Cerebellar cortex (tissue), 1 donor: ENCODE data around the gene CHD9NB.
"Not testable (repeated sequence)": the region's sequence is repeated elsewhere in the genome, so short reads cannot be mapped to it uniquely, and the experiment has no call there.

Experiments used
- DNase-seq: peaks from one replicate; pipeline ENCODE4 v3.0.0-alpha.2; 2015; ENCODE audit warnings: low spot score

CHD9NB gene

GRCh38 chr16:53083119-53083518, 30.4 kb upstream of the CHD9NB start:
- DNase-seq = no peak

- DNase-seq = no peak
Measured at GRCh38 chr16:53082509-53082908, 29.8 kb upstream of the CHD9NB start.

- DNase-seq = no peak
Measured at GRCh38 chr16:53081686-53082407, 29.1 kb upstream of the CHD9NB start.

GRCh38 chr16:53081032-53081424, 28.3 kb upstream of the CHD9NB start:
- DNase-seq = no peak

GRCh38 chr16:53080345-53081031, 27.8 kb upstream of the CHD9NB start:
- DNase-seq = no peak

GRCh38 chr16:53078765-53079485, 26.2 kb upstream of the CHD9NB start:
- no peak for DNase-seq

GRCh38 chr16:53078247-53078646, 25.6 kb upstream of the CHD9NB start:
- no peak for DNase-seq

- not testable (repeated sequence) for DNase-seq
Measured at GRCh38 chr16:53075461-53075860, 22.8 kb upstream of the CHD9NB start.

GRCh38 chr16:53074296-53074695, 21.6 kb upstream of the CHD9NB start:
- DNase-seq = not testable (repeated sequence)

- no peak for DNase-seq
Measured at GRCh38 chr16:53073022-53073421, 20.3 kb upstream of the CHD9NB start.

- no peak for DNase-seq
Measured at GRCh38 chr16:53071748-53072301, 19.1 kb upstream of the CHD9NB start.

- no peak for DNase-seq
Measured at GRCh38 chr16:53069772-53070171, 17.1 kb upstream of the CHD9NB start.

GRCh38 chr16:53068423-53068833, 15.7 kb upstream of the CHD9NB start:
- no peak for DNase-seq

- no peak for DNase-seq
Measured at GRCh38 chr16:53067675-53068074, 15.0 kb upstream of the CHD9NB start.

- DNase-seq = no peak
Measured at GRCh38 chr16:53065461-53066061, 12.9 kb upstream of the CHD9NB start.

- DNase-seq = no peak
Measured at GRCh38 chr16:53064081-53064578, 11.4 kb upstream of the CHD9NB start.

- DNase-seq = no peak
Measured at GRCh38 chr16:53061701-53062159, 9.0 kb upstream of the CHD9NB start.

- no peak for DNase-seq
Measured at GRCh38 chr16:53061256-53061655, 8.6 kb upstream of the CHD9NB start.

- no peak for DNase-seq
Measured at GRCh38 chr16:53059672-53060071, 7.0 kb upstream of the CHD9NB start.

GRCh38 chr16:53058882-53059281, 6.2 kb upstream of the CHD9NB start:
- DNase-seq = no peak

- DNase-seq = no peak
Measured at GRCh38 chr16:53058441-53058840, 5.7 kb upstream of the CHD9NB start.

GRCh38 chr16:53057658-53058057, 5.0 kb upstream of the CHD9NB start:
- no peak for DNase-seq
